Islet precursor cell (in vitro differentiated cells): ENCODE measurements around the gene VBP1.
"Not testable (repeated sequence)": the region's sequence is repeated elsewhere in the genome, so short reads cannot be mapped to it uniquely, and the experiment has no call there.

Source experiments
- DNase-seq: peaks from one replicate; pipeline ENCODE4 v3.0.0-alpha.2; 2018

Gene VBP1

GRCh38 chrX:155266439-155266838, 50.2 kb downstream of the VBP1 start:
- DNase-seq, result no peak

- not testable (repeated sequence) for DNase-seq
Observed at GRCh38 chrX:155267995-155268394, 51.7 kb downstream of the VBP1 start.

- no peak for DNase-seq
Observed at GRCh38 chrX:155270969-155271368, 54.7 kb downstream of the VBP1 start.

GRCh38 chrX:155279873-155280272, 63.6 kb downstream of the VBP1 start:
- no peak for DNase-seq
